OCI-M2 (cell line): Measurements from ENCODE around the gene SLC9C1.

Experiments used
- DNase-seq: peaks from one replicate; lab custom pipeline; 2025; ENCODE audit not compliant: unreplicated experiment; lab: John Stamatoyannopoulos, UW

SLC9C1 gene

DNA sequence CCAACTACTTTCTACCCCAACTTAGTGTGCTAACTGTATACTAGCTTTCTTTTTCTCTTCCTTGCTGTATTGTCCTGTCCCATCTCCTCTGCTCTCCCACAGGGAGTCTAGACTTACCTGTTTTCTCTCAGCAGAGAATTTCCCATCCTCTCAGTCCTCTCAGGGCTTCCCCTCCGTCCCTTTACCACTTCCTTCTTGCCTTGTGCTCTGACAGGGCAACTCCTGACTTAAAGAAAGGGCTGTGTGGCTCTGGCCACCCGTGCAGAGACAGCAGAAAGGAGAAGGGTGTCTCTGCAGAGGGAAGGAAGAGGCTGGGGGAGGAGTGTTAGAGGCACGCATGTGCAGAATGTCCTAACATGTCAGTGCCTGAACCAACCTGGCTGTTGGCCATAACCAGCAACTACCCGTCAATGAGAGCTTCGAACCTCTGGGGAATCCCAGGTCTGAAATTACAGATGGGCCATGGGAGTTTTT is 161.0 kb downstream of the SLC9C1 start, which contains the start of gene GCSAM:
Gene GCSAM, minus strand, starts transcription at position 274 of the 474 bp plus-strand sequence. Its CDS starts 128 bp downstream, at position 146.
- no peak for DNase-seq

DNA sequence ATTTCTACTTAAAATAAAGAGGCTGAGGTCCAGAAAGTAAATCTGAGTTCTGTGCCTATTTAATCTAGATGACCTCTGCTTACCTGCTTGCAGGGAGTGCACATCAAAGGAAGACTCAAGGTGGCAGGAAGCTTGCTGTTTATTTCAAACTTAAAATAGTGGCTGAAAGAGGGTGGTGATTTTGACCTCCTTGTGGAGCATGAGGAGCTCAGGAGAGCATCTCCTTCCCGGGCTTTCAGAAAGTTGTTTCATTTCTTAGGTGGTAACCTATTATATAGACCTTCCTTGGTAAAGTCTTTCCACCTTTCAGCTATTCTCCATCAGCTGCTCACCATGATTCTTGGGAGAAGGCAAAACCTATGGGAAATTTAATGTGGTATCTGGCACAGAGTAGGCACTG is 161.5 kb downstream of the SLC9C1 start:
- DNase-seq, result no peak

DNA sequence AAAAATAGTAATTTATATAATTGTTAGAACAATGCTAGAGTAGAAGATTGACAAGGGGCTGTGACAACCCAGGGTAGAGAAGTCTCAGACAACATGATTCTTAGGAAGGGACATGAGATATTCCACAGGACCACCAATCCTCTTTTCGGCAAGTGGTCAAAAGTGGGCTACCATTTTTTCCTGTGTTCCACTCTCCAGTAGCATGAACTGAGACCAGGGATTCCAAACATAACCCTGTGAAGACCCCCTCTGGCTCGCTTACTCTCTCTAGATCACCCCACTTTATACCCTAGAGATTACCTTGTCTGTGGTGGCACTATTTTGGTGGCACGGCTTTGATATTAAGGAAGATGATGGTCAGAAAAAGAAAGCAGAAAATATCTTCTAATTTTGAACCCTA is 161.9 kb downstream of the SLC9C1 start:
- no peak for DNase-seq

DNA sequence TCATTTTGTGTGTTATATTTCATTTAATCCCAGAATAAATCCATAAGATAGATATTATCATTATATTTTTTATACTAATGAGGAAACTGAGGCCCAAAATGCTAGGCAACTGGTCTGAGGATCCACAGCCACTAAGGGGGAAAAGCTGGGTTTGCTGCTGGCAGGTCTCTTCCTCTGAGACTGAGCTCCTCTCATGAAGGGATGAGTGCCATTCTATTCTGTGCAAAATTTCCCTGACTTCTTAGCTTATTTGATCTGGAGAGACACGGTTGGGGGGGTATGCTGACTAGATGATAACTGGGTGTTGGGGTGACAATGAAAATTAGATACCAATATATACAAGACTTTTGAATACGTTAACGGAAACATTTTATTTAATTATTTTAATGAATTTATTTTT is 162.9 kb downstream of the SLC9C1 start:
- no peak for DNase-seq

DNA sequence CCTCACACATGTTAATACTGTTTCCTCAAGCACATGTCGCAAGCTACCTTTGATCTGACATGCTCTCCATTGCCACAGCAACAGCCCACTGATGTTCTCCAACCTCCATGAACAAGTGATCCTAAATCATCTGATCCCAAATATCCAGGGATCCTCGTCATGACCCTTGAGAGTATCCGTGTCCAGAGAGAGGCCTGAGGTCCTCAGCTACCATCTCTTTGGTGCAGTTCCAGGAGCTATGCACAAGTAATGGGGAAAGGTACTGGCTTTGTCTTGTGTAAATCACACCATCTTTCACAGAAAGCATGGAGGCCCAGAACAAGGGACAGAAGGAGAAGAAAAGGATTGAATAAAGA is 163.4 kb downstream of the SLC9C1 start:
- no peak for DNase-seq

DNA sequence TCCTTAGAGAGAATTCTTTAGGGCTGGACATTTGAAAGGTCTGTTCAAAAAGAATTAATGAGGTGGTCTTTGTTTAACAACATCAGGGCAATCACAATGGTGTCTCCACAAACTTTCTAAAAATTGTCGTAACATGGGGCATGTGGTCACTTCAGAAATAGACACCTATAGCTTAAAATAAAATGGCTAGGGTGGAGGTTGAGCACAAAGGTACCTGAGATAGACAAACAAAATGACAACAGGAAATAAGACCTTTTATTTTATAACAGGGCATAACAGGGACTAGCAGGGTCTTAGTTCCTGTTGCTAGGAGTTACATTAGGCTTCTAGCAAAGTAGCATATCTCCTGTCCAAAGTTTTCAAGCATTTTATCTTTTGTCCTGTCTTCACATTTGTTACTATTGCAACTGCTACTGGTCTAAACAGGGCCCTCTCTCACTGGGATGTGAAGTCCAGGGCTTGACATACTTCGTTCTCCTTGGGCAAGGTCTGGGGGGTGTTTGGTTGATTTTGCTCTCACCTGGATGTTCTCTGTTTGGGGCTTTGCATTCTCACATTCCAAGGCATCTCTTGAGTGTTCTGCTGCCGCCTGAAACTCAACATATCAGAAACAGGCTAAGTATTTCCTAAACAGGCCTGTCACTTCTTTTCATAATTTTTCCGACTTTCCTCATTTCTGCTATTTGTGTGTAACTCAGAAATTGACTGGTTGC is 163.9 kb downstream of the SLC9C1 start:
- no peak for DNase-seq

DNA sequence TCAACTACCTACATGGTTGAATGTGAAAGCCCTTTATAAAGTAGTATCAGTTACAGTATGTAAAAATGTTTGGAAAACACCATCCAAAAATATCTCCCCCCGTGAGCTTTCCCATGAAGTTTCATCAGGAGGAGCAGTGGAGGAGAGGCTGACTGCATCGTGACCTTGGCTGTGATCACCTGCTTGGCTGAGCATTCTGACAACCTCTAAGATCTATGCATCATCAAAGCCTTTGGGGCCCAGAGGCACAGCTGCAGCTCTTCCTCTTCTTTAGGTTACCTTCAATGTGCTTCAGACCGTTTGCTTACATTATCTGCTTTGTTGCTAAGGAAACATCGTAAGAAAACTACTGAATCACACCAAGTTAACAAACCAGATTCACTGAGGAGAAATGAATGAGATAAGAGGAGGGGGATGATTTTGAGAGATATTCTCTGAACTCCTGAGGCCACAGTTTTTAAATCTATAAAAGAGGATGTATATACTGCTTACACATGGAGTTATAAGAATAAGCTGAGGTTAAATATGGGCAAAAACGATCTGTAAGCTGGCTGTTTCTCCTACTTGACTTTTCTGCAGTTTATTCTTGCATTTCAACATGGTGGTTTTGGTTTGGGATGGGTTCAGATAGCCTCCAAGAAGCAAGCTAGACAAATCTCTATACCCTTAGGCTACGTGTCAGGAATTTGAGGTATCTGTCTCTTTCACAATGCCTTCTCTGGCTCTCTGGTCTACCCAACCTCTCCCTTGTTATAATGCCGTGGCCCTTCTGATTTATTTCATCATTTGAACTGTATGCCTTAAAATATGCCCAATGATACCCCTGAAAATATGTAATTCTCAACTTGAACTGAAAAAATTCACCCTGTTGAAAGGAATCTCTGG is 164.9 kb downstream of the SLC9C1 start:
- no peak for DNase-seq

DNA sequence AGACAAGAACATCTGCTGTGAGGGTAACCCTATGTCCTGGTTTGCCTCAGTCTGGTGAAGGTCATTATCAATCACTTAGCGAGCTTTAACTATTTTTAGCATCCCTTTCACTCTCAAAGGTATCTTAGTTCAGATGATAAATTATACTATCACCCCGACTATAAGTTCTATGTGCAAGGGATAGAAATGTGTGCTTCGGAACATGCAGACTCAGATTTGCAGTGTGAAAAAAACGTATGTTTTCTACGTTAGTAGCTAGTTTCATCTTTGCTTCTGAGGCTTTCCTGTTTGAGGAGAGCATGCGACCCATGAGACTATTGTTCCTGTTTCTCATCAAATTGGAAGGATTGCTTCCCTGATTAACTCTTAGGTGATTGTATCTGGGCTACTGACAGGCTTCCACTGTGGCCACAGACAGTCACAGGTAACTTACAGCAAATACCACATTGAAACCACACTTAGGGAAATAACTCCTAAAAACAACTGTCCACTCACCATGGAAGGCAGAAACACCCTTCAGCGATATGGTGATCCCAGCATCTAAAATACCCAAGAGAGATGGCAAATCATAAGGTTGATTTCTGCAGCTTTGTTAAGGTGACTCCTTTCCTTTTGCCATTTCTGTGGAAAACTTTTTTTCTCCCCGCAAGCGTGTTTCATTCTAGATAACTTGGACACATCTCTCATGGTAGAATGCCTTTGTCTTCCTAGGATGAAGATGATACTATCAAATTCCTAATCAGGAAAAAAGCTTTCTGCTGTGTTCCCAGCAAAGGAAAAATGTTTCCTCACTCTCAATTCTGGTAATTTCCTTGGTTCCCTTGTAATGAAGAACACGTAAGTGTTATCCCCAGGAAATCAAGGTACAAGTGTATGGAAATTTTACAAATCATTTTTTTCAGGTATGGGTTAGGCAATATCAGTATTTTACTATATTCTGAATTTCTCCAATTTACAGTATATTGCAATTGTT is 166.2 kb downstream of the SLC9C1 start:
- DNase-seq, result no peak

DNA sequence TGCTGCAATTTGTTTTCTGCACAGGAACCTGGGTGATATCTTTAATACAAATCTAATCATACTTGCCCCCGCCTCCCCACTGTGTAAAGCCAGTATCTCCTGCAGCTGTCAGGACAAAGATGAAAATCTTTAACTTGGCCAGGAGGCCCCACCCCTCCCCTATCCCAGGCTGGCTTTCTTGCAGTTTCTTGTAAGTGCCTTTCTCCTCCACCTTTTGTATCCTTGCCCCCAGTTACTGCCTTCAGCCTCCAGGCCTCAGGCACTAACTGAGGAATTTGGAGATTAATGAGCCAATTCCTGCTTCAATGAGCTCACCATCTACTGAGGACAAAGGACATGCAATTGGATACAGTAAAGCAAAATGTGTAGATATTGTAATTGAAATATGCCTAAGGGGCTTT is 167.5 kb downstream of the SLC9C1 start:
- no peak for DNase-seq

DNA sequence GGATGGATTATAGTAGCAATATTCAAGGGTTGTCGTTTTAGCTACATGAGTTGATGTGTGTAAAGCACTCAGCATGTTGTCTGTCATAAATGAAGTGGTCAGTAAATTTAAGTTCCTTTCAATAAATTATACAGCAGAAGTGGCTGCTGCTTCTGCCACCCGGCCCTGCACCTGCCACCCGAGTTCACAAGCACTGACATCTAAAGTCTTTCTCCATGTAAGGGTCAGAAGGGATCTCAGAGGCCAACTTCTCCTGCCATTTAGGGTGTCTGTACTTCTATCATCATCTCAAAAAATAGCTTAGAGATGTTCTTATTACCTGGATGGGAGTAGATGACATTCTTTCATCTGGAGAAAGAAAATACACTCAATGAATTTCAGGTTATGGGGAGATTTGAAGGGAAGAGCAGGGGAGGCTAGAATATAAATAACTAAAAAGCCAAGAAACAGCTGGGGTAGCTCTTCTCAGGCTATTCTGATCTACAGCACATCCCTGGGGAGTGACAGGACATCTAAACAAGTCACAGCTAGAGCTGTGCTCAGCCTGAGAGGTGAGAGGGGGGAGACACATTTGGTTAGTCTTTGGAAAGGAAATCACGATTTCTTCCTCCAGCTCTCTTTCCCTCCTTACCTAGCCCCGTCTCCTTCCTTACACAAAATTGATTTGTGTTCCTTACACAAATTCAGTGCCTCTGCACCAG is 169.0 kb downstream of the SLC9C1 start:
- DNase-seq, result no peak

DNA sequence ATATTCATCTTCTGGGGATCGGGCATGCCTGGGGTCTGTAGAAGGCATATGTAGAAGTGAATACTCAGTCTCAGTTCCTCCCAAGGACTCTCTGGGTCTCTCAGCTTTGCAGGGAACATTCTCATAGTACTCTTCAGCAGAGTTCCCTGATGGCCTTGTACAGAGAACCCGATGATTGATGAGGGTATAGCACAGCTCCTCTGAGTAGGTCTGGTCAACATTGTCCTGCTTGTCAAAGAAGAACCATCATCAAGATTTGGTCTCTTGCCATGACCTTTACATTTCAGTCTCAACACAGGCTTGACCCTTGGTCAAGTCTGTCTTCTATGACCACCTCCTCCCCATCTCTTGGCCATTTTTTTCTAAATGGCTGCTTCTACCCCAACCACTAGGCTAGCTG is 170.5 kb downstream of the SLC9C1 start:
- no peak for DNase-seq

DNA sequence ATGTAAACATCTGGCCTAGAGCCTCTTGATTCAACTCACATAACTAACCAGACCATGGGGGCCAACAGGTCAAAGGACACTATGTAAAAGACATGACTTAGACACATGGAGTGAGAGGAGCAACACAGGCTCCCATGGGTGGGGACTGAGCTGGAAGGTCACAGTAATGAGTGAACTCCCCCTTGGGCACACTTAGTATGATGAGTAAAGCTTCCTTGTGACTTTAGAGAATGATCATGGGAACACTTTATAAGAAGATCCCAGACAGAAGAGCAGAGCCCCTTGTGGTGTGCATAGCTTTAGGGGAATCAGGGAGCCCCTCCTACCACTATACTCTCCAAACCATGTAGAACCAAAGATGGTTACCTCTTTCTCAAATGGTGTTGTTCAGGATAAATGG is 171.1 kb downstream of the SLC9C1 start:
- no peak for DNase-seq

DNA sequence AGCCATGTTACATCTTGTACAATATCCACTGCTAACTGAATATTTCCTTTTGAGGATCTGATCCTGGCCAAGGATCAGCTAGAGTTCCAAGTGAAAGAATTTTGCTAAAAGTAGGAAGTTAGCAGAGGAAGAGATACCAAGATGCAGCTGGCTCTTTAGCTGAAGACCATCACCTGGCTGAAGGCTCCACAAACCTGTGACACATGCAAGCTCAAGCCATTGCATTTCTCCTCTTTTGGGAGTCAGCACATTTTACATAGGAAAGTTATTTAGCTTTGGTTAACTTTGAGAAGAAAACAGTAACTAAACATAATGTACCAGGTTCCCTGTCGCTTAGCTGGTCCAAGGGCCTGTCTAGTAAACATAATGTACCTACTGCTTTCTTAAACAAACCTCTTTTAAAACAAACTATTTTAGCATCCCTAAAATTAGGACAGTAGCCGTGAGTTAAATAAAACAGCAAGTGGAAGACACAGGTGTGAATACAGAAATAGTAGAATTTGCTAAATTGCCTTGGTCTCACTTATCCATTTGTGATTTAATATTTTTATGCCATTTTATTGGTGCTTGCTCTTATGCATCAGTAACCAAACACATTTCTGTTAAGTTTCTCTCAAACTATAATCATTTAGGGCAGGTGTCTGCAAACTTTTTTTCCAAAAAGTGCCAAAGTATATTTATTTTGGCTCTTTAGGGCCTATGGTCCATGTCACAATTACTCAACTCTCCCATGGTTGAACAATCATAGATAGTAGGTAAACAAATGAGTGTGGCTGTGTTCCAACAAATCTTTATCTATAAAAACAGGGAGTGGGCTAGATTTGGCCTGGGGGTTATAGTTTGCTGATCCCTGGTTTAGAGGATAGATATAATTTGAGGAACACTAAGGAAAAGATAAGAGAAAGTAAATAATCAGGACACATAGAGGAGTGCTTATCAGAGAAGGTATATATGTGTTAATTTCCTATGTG is 172.2 kb downstream of the SLC9C1 start:
- DNase-seq, result no peak

DNA sequence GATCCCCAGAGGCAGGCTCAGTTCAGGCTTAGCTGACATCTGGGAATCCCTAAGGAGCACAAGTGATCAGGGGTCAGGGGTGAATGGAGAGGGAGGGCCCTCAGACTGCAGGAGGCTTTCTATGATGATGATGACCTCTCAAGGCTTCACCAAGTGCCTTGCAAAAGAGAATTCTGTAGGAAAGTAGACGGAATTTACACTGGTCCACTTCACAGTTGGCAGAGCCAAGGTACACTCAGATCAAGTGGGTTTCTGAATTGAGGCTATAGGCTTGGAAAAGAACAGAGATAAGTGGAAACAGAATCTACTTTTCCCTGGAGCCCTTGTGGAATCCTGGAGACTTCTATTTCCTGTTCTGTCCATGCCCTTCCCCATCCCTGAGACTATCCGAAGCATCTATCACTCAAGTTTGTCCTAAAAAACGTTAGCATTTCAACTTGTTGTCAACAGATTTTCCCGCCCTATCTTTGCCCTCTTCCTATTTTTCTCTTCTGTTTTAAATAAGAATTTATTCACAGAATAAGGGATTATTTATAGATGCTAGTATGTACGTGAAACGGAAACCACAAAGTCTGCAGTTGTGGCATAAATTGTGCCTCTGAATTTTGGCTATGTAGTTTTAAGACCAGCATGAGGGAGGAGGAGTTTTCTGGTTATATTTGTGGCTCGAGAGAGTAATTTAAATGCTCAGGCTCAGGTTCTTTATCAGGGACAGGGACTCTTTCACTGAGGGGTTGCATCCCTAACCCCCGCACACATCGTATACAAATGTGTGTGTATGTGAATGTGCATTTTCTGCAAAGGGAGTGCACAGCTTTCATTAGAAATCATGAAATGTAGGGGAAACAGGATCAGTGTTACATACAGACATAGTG is 173.8 kb downstream of the SLC9C1 start:
- no peak for DNase-seq

DNA sequence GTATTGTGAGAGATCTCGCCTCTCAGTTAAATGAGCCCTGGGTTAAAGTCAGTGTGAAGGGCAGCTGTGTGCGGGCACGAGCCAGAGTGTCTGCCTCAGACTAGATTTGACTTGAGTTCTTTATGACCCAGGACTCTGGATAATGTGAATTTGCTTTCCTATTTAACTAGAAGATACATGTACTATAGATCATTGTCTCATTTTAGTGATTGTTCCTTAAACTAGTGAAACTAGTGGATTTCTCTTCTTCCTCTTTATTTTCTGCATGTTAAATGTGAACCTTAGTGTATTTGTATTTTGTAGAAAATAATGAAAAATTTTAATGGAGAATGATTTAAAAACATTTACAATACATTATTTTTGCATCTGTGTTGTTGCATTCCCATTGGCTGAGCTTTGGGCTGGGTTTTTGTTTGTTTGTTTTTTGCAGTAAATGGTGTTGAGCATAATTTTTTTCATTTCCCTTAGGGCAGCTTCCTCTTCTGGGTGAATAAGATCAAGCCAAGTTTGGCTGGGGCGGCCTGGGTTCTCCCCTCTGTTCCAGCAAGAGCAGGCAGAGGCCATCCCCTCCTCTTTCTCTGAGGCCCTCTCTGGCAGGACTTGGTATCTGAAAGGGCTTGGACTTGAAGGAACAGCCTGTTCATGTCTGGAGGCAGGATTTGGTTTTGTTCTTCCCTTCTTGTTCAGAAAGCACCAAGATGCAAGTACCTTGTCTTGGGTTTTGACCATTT is 176.0 kb downstream of the SLC9C1 start:
- no peak for DNase-seq

DNA sequence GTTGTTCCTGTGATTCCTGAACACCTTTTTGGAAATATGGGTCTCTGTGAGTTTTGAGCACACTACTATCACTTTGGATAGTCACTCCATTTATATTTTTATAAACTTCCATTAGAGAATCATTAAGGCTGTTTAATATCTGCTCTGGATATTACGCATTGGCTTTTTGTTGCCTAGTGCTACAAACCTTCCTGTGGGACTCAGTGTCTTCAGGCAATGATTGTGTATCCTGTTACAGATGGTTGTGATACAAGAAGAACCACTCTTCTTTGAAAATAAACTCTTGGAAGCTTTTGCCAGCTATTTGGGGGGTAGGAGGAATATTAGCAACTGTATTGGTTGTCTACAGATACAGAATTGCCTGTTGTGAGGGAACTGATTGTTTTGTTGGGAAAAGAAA is 176.6 kb downstream of the SLC9C1 start:
- no peak for DNase-seq

DNA sequence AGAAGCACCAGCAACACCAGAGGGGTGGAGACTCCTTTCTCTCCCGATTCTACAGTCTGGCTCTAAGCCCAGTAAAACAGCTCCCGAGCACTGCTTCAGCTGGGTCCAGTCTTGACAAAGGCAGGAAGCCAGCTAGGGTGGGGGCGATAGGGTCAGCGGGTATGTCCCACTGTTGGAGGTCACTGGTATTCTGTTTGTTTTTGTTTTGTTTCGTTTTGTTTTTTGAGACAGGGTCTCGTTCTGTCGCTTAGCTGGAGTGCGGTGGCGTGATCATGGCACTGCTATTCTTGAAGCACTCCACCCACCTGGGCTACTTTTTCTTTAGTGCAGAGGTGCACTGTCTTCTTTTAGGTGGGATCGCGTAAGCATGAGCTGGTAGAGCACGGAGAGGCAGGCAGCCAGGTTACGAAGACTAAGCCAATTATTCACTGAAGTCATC is 177.2 kb downstream of the SLC9C1 start:
- no peak for DNase-seq
